Stimulated activated CD8-positive, alpha-beta memory T cell treated with anti-CD3 and anti-CD28 coated beads, Interleukin-15, amount 100 ng/mL, for 1 hour (primary cell): ENCODE data around the gene TBC1D9B.

ENCODE experiments used
- DNase-seq: peaks from one replicate; pipeline ENCODE4 v3.0.0-alpha.2; 2020; ENCODE audit warnings: low read depth

TBC1D9B gene

DNA sequence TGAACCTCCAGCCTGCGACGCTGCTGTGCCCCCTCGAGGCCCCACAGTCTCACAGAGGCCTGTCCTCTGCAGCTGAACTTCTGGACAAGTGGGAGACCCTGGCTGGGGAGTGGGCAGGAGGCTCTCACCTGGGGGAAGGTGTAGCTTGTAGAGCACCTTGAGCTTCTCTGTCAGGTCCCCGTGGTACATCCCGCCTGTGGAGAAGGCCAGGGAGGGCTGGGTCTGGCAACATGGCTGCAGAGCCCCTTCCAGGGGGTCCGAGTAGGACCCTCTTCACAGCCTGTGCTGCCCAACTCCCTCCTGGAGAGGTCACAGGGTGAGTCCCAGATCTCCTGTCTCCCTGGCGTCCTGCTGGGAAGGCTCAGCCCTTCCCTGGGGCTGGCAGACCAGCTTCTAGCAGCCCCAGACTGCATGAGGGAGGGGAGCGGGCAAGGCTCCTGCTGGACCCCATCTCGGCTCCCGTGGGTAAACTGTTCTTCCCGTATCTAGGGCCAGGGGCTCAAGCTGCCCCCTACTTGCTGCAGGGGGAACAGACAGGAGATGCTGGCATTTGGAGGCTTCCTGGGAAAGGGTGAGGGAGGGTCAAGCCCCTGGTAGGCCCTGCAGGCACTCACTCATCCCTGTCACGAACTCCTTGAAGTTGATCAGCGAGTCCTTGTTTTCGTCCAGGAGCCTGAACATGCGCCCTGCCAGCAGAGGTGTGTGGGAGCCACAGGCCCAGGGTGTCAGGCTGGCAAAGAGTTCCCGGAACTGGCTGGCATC is 37.9 kb downstream of the TBC1D9B start:
- DNase-seq, result no peak

DNA sequence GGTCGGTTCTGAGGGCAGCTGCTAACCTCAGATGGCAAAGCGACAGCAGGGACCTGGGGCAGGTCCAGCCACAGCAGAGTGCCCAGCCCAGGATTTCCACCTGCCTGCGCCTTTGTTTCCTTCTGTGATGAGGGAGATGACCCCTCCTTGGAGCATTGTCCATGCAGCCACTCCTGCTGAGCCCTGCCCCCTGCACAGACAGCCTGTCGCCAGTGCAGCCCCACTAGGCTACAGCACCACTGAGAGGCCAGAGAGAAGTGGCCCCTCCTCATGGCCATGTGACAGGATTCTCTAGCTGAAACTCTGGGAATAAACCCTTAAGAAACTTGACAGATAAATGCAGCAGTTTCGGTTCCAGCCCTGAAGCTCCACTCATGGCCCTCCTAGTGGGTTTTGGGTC is 38.6 kb downstream of the TBC1D9B start:
- no peak for DNase-seq

DNA sequence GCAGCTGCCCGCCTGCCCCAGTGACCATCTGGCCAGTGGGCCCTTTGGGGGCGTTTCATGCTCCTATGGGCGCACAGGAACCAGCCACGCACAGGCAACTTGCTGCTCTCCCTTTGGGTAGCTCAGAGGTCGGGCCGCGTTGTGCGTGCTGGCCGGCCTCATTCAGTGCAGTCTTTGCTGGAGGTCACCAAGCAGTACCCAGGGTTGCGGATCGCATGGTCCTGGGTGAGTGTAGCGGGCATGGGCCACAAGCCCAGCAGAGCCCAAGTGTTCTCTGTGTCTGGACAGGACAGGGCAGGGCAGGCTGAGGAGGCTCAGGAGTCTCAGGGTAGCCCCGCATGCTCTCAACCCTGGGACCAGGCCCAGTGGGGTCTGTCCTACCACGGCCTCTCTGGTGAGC is 39.2 kb downstream of the TBC1D9B start:
- DNase-seq, result no peak

DNA sequence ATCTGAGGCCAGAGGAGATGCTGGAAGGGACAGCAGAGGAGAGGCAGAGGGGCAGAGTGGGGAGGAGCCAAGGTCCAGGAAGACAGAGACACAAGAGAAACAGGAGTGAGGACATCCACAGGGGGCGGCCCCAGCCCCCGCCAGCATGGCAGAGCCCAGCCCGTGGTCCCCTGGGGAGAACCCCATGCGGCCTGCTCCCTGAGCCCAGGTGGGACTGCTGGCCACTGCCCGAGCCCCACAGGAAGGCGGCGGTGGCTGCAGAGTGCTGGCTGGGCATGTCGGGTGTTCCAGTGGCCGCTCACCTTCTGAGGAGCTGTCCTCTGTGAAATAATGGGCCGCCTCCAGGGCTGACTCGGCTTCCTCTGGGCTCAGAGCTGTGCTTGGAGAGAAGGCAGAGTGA is 40.2 kb downstream of the TBC1D9B start:
- no peak for DNase-seq

DNA sequence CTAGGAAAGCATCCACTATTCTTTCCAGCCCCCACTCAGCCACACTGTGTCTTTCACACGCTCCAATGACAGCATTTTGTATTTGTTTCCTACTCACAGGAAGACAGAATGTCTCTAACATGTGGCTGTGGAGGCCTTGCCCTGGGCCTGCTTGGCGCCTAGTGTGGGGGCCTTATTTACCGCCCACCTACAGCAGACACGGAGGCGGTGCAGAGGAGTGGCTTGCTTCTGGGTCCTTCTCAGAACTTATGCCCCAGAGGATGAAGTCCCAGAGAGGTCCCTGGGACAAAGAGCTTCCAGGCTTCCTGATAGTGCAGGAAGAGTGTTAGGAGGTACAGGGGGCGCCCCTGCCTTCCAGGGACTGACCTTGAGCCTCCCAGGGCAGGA is 40.6 kb downstream of the TBC1D9B start:
- DNase-seq, result no peak

DNA sequence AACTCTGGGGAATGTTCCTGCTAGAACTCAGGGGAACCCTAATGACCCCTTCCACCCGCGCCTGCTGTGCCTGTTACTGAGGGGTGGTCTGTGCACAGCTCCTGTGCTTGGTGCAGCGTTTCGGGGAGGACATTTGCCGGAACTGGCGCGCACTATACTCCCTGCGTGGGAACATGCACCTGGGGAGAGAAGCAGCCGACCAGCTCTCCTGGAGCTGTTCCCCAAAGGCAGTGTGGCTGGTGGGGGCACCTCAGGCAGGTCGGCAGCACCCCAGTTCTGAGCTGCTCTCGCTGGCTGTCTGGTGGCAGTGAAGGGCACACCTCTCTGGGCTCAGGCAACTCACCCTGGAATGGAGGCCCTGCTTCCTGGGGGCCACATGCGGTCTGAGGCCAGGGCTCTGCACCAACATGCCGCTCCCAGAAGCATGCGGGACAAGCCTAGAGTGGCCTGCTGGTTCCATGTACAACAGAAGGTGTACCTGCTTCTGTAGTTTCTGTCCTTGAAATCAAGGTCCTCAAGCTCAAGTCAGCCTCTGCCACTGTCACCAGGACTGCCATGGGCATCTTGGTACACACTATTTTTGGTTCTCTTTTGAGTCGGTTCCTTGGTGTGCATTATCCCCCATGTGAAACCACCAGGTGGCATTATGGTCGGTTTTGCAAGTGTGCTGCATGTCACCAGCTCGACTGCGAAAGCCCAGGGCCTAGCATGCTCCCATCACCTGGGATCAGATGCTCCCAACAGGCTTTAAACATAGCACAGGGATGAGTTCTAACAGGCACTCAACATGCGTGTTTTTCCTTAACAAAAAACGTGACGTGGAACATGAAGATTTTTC is 41.2 kb downstream of the TBC1D9B start:
- no peak for DNase-seq

DNA sequence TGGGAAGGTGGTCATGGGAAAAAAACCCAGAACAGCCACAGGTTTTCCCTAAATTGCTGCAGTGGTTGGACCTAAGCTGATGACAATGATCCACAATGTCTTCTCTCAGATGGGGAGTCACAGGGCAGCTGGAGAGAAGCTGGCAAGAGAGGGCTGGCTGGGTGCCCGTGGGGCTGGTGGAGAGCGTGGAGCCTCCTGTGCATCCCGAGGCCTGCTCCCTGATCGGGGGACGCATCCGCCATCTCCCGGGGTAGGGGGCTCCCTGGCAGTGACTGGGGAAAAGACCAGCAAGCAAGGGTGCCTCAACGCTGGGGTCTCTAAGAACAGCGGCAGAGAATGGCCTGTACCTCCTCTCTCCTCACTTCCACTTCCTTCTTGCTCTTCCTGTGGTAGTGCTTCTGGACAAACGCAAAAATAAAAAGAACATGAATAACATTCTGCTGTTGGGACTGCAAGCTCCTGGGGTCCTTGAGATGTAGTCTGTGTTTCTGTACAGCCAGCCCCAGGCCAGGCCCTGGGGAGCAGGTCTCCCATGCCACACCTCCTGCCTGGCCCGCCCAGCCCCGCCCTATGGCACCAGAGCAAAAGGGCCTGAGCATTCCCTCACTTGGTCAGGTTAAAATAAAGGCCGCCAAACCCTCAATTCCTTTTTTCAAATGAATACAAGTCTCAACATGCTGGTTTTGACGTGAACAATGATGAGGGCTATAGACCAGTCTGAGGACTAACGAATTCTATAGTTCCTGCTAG is 42.0 kb downstream of the TBC1D9B start:
- DNase-seq, result no peak

DNA sequence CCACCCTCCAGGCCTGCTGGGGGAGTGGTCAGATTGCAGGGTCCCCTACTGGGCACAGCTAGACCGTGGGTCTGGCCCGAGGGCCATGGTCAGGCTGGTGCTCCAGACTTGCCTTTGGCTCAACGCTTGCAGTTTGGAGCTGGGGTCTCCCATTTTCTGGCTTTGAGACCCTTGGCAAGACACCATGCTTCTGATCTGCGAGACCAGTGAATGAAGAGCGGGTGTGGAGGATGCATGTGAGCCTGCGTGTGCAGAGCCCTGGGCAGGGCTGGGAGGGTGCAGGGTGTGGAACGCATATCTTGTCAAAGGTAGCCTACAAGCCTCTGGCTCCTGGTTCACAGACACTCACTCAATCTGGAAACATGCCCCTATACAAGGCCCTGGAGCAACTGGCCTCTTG is 43.0 kb downstream of the TBC1D9B start:
- no peak for DNase-seq

DNA sequence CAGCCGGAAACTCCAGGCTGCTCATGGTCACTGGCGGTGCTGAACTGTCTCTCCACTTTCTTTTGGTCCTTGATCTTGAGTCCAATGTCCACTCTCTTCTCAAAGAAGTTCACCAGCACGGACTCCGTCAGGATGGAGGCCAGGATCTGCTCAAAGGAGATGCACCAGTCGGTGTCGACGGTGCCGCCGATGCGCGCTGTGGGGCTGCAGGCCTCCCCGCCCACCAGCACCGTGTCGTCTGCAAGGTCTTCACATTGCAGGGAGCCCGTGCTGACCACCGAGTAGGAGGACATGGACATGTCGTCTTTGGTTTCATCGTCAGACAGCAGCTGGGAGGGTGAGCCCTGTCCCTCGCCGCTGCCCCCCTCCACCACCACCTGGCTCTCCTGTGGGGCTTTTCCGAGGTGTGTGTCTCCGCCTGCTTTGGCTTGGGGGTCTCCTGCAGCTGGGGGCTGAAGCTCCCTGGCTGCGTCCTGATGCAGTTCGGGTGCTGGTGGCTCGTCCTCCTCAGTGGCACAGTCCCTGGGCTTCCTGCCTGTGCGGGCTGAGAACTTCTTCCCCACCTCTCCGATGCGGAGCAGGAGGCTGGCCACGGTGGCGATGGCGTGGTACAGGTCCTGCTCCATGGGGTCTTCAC is 44.1 kb downstream of the TBC1D9B start:
- DNase-seq, result no peak

DNA sequence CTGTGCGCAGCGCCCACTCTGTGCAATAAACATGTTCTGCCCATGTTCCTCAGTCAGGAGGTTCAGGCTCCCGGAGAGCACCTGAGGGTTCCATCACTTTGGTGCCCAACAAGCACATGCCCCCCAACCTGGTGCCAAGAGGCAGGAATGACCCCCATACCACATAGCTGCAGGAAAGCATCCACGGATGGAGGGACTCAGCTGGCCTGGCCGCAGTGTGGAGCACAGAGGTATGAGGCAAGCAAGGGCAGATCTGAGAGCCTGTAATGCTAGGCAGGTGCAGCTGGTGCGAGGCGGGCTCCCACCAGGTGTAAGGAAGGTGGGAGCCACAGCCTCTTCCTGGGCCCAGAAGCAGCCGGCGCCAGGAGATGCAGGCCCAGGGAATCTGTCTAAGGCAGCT is 44.8 kb downstream of the TBC1D9B start:
- no peak for DNase-seq

DNA sequence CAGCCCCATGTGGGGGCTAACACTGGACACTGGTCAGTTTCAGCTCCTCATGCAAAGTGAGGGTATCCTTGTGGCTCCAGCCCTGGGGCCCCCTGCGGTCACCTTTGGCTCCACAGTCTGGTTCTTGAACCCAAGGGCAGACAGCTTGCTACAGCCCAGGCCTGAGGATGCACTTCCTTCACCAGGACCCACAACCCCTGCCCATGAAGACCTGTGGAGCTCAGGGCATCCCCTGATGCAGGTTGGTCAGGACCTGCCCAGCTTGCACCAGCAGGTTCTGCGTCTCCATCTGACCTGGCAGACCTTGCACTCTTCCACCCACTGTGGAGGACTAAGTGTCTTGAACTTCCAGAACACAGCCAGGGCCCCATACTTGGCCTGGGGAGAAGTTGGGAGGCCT is 45.4 kb downstream of the TBC1D9B start:
- no peak for DNase-seq

DNA sequence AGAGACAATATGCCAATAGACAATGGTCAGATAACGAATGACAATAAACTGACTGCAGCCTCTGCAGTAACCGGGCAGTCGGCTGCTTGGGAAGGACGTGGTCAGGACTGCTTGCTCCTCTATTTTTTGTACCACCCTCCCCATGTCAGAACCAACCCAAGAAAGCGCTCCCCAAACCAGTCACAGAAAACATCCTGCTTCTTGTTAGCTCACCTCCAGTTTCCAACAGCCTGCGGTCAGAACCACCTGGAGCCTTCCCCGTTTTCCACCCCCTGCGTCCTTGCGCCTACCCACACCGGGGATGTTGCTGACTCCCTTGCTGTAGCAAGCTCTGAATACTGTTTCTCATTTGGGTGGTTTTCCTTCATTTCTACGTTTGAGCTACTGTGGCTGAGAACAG is 47.4 kb downstream of the TBC1D9B start:
- DNase-seq, result no peak

DNA sequence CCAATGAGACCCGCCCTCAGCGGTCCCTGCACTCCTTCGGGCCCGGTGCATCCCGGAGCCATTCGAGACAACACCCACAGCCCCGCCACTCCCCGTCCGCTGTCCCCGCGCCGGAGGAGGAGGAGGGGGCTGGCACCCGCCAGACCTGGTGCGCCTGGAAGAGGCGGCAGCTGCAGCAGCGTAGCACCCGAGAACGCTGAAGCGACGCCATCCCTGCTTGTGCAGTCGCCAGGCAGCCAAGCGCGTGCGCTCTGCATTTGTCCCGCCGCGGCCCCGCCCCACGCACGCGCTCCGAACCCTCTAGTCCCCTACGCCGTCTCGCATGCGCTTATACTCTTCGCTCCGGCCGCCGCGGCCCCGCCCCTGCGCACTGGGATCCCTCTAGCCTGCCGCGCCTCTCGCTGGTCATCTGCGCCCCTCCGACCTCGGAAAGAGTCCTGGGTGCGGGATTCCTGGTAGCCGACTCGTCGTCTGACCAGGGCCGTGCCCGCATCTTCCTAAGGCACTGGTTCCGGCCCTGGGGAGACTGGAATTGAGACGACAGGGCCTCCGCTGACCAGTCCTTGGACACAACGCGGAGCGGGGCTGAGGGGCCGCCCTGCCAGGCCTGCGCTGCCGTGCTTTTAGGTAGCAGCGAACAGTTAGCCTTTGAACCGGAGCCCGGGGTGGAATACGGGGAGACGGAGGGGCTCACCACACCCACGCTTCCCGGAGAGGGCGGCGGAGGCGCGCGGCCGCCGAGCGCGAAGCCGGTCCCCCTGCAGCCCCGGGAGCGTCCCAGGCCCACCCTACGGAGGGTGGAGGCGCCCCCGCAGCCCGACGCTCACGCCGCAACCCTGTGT is 48.9 kb downstream of the TBC1D9B start, which contains the start of gene MRNIP:
MRNIP (minus strand) TSS at position 232 of the 842 bp plus-strand sequence; CDS start at position 211, 21 bp downstream.
- peak; percentile 79 for DNase-seq

DNA sequence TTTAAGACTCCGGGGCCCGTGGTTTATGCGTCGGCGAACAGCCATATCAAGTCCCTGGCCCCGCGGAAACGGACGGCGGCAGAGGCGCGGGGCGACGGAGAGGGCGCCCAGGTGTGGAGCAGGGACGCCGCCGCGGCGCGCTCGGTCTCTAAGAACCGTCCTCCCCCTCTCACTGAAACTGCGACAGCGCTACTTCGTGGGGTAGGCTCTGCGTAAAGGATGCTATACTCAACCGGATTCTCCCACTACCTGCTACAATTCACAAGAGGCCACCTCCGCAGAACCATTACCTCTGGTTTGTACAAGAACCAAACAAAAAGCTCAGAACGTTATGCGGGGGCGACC is 49.5 kb downstream of the TBC1D9B start:
- DNase-seq, result no peak

DNA sequence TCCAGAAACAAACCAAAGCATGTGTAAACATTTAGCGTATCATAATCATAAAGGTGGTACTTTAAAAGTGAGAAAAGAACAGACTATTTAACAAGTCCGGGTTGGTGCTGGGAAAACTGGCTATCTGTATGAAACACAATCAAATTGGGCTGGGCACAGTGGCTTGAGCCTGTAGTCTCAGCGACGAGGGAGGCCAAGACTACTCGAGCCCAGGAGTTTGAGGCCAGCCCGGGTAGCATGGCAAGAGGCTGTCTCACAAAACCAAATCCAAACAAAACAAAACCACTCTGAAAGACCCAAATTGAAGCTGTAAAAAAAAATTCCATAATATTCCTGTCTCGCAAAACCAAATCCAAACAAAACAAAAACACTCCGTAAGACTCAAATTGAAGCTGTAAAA is 53.3 kb downstream of the TBC1D9B start:
- no peak for DNase-seq

DNA sequence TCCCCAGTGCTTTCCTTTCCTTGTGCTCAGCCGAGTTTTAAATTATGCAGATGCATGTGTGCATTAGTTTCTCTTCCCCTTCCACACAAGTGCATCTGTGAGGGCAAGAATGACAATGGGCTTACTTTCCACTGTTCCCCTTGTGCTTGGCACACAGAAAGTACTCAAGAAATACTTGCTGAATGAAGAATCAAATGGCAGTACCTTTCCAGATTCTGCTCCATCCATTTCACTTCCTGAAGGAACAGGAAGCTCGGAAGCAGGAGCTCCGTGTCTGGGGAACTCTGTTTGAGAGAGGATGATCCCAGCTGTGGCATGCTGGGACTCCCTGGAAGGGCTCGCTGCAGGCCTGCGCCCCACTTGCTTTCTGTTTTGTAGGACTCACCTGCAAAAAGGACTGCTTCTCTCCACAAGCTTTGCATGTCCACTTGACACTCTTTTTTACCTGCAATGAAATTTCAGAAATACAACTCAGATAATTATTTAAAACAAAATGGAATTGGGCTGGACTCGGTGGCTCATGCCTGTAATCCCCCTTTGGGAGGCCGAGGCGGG is 54.6 kb downstream of the TBC1D9B start:
- no peak for DNase-seq

DNA sequence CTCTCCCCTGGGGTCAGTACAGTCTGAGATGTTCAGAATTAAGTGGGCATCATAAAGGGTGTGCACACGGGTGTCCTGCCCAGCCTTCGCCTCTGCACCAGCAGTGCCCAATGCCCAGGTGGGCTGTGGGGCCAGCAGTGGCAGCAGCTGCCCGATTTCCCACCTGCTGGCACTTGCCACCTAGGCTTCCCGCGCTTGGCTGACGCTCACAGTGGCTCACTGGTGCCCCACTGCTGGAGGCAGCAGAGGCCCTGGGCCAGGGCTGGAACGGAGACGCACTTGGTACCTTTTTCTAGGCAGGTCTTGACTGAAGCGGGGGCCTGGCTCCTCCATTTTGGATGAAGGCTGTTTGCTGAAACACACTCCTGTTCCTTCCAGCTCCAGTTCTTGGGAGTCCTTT is 66.1 kb downstream of the TBC1D9B start:
- DNase-seq, result no peak

DNA sequence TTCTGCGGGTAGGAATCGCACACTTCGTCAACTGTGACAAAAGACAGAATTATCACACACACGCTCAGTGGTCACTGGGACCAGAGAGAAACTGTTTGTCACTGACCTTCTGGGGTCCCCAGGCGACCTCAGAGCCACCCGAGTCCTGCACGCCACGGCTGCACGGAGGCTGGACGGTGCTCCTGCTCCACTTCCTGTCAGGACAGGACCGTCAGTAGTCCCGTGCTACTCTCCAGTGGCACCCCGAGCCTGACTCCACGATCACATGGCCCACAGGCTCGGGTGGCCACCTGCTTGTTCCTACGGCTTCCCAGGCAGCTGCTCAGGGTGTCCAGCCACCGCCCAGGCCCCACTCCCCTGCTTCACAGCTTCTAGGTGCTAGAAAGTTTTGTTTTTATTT is 66.9 kb downstream of the TBC1D9B start:
- no peak for DNase-seq

DNA sequence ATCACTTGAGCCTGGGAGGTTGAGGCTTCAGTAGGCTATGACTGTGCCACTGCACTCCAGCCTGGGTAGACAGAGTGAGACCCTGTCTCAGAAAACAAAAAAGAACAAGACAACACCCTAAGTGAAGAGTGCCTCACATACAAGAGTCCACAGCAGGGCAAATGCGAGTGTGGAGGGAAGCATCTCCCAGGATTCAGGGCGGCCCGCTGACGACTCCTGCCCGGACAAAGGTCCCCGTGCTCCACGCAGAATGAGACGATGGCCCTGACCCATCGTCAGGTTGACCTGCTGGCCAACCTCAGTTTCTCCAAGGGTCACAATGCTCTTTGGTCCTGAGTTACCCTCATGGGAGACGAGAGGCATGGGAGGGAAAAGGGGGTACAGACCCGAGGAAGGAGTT is 67.4 kb downstream of the TBC1D9B start:
- no peak for DNase-seq

DNA sequence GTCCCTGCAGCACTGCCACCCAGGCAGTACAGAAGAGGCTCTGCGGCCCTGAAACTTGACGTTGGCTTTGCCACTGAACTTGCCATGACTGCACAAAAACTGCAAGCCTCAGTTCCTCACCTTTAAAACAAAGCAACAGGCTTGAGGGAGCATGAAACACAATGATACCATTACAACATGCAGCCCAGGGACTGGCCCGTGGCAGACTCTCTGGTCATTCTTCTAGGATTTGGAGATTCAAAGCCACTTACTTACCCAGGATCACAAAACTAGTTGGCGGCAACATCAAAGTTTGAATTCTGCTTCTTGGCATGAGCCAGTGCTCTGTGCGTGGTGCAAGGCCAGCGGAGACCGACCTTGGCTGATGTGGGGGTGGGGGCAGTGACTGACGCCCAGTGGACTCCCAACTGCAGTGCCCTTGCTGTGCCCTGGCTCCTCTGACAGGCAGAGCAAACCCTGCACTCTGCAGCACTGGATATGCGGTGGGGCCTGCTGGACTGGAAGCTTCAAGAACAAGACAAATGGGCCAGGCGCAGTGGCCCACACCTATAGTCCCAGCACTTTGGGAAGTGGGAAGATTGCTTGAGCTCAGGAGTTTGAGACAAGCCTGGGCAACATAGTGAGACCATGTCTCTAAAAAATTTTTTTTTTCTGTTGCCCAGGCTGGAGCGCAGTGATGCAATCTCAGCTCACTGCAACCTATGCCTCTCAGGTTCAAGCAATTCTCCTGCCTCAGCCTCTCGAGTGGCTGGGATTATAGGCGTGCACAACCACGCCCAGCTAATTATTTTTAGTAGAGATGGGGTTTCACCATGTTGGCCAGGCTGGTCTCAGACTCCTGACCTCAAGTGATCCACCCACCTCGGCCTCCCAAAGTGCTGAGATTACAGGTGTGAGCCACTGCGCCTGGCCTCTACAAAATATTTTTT is 68.1 kb downstream of the TBC1D9B start:
- no peak for DNase-seq
